Thoracic aorta (tissue), 2 donors: Measurements from ENCODE around the gene FAM131B. TPM values are rescaled to one million over a fixed set of nuclear protein-coding genes. Genes with fewer than 3 reads are reported as not detected.

Experiments used
- ATAC-seq: fragments of 150-250 bp; one replicate; pipeline ENCODE4 v1.8.0; 2017; ENCODE audit warnings: low read depth; ENCODE audit not compliant: insufficient number of reproducible peaks, low FRiP score
- DNase-seq: peaks from one replicate; pipeline ENCODE4 v3.0.0-alpha.2; 2020; ENCODE audit warnings: low spot score
- H3K27ac ChIP-seq, 2 donors: fragments of 200-600 bp; sonication (generic); 1 replicate in 1 of 2; 2 replicates in 1 of 2; pipeline ENCODE4 v1.5.1; 2016; ENCODE audit warnings: mild to moderate bottlenecking in 2 of 2, moderate library complexity in 2 of 2
- H3K27me3 ChIP-seq: fragments of 200-600 bp; sonication (generic); replicated peaks from 2 replicates; pipeline ENCODE4 v1.6.0; 2016; ENCODE audit warnings: mild to moderate bottlenecking; ENCODE audit not compliant: insufficient read depth
- H3K36me3 ChIP-seq: fragments of 200-600 bp; sonication (generic); one replicate; pipeline ENCODE4 v1.5.1; 2016
- H3K4me1 ChIP-seq, 2 donors: fragments of 200-600 bp; sonication (generic); 1 replicate in 1 of 2; 2 replicates in 1 of 2; pipeline versions ENCODE4 v1.5.1 to v1.6.0; 2016; ENCODE audit warnings: low read depth in 2 of 2, mild to moderate bottlenecking in 1 of 2; ENCODE audit not compliant: control insufficient read depth in 1 of 2
- H3K4me3 ChIP-seq: fragments of 200-600 bp; sonication (generic); 2 replicates; pipeline ENCODE4 v1.5.1; 2016; ENCODE audit warnings: mild to moderate bottlenecking
- H3K9me3 ChIP-seq: fragments of 200-600 bp; sonication (generic); 2 replicates; pipeline ENCODE4 v1.5.1; 2016
- CTCF ChIP-seq: fragments of 200-600 bp; sonication (generic); IDR thresholded peaks from one replicate; pipeline ENCODE4 v1.5.1; 2019; ENCODE audit warnings: antibody characterized with exemption
- total RNA-seq, 2 donors: library from RNA; depleted of rRNA; stranded (reverse); fragments of >200 nt; gene quantifications; one replicate each; pipeline versions ENCODE4 v1.1.0 to v1.2.3, GENCODE V29; 2016

FAM131B gene
- total RNA-seq, 2 donors from 2014 or later, result 2.3 to 3.3 TPM

GRCh38 chr7:143375298-143376034 is 13.0 kb upstream of the FAM131B start:
- Histone ChIP-seq H3K9me3 (no peaks in the 10 kb centered on the region), H3K4me1 (peaks cover 11 to 40% of the 10 kb centered on the region in 2 donors), H3K27me3 (no peaks in the 10 kb centered on the region), H3K27ac (peak overlapping the region; percentile 25 to 49), H3K36me3 (no peaks in the 10 kb centered on the region), H3K4me3 (no peak overlapping the region)
- DNase-seq, result no peak
- TF ChIP-seq CTCF, result no peak
- ATAC-seq, result no peak

- H3K4me1 ChIP-seq, result peaks cover 11 to 37% of the 10 kb centered on the region in 2 donors
- H3K9me3 ChIP-seq, result no peaks in the 10 kb centered on the region
- no peak for DNase-seq
- H3K27me3 ChIP-seq, result no peaks in the 10 kb centered on the region
- no peak overlapping the region for H3K27ac ChIP-seq
- no peak for ATAC-seq
- TF ChIP-seq CTCF, result no peak
- no peak overlapping the region for H3K4me3 ChIP-seq
- H3K36me3 ChIP-seq, result no peaks in the 10 kb centered on the region
Observed at GRCh38 chr7:143374561-143374960, 12.0 kb upstream of the FAM131B start.

DNA sequence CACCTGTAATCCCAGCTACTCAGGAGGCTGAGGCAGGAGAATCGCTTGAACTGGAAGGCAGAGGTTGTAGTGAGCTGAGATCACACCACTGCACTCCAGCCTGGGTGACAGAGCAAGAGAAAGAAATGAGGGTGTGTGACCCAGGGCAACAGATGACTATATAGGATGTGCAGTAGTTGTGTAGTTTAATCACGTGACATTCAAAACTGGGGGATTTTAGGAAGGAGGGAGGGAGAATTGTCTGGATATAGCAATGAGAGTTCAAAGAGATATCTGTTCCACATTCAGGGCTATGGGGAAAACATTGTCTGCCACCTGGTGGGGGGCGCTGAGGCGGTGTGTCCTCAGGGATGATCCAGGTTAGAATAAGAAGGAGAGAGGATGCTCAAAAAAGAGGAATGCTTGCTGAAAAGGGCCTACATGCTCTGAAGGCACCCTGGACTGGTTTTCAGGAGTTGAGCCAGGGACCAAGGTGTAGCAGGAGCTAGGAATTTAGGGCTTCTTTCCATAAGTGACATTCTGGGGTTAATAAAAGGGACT is 10.8 kb upstream of the FAM131B start:
- Histone ChIP-seq H3K4me3 (no peak overlapping the region), H3K36me3 (no peaks in the 10 kb centered on the region), H3K4me1 (peaks cover 7 to 24% of the 10 kb centered on the region in 2 donors), H3K27ac (no peak overlapping the region), H3K27me3 (no peaks in the 10 kb centered on the region), H3K9me3 (no peaks in the 10 kb centered on the region)
- ATAC-seq (no peak), DNase-seq (no peak)
- no peak for TF ChIP-seq CTCF

DNA sequence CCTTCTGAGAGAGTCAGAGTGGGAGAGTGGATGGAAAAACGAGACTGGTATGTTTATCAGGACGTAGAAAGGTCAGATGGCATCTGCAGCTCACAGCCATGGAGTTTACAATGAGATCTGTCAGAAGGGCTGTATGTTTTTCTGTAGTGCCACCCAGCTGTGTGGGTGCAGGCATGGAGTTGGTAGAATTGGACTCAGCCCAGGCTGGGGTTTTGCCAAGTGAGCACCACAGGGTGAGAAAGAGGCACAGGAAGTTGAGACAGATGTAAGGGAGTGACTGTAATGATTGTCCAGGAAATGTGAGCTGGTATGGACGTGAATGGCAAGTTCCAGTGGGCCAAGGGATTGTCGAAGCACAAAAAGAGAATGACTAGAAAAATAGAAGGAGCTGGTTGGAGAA is 9.6 kb upstream of the FAM131B start:
- Histone ChIP-seq H3K36me3 (no peaks in the 10 kb centered on the region), H3K4me3 (no peak overlapping the region), H3K4me1 (peaks cover 0 to 13% of the 10 kb centered on the region in 2 donors), H3K27me3 (no peaks in the 10 kb centered on the region), H3K9me3 (no peaks in the 10 kb centered on the region), H3K27ac (no peak overlapping the region)
- ATAC-seq (no peak), DNase-seq (no peak)
- no peak for TF ChIP-seq CTCF

- no peak for DNase-seq
- H3K9me3 ChIP-seq, result no peaks in the 10 kb centered on the region
Observed at GRCh38 chr7:143369678-143370651, 7.5 kb upstream of the FAM131B start.

More at GRCh38 chr7:143369678-143370651, 7.5 kb upstream of the FAM131B start:
- ATAC-seq, result no peak
- no peak overlapping the region for H3K27ac ChIP-seq
- TF ChIP-seq CTCF, result no peak
- no peak overlapping the region for H3K4me3 ChIP-seq
- H3K36me3 ChIP-seq, result no peaks in the 10 kb centered on the region
- H3K27me3 ChIP-seq, result no peaks in the 10 kb centered on the region
- no peaks in the 10 kb centered on the region for H3K4me1 ChIP-seq
